Suprapubic skin (tissue), 2 donors: ENCODE results near the gene IL36RN.

Source experiments
- EP300 ChIP-seq: sonication (generic); formaldehyde crosslinking; IDR thresholded peaks from one replicate; pipeline ENCODE4 v1.6.1; 2017; ENCODE audit warnings: antibody characterized with exemption
- POLR2A ChIP-seq, 2 donors: fragments of 450-650 bp; IDR thresholded peaks; one replicate each; pipeline ENCODE4 v1.6.1; 2017; ENCODE audit warnings: antibody characterized with exemption in 2 of 2, mild to moderate bottlenecking in 2 of 2, moderate library complexity in 2 of 2

- TF ChIP-seq EP300 (no peak), POLR2A (IDR thresholded peaks at IDR 0.05) (no peak)
These were observed 19.3 kb upstream of the IL36RN start for GRCh38 chr2:113039719-113040118.
